GM23248 (cell line): ENCODE data around the gene FADD. TPM values are rescaled to one million over a fixed set of nuclear protein-coding genes. Genes with fewer than 3 reads are reported as not detected.

ENCODE experiments used
- DNase-seq: peaks from one replicate; pipeline ENCODE4 v3.0.0-alpha.2; 2015
- H2AFZ ChIP-seq: fragments of 200-600 bp; sonication (generic); 2 replicates; pipeline ENCODE4 v1.6.1; 2016; ENCODE audit warnings: antibody characterized with exemption
- H3F3A ChIP-seq: fragments of 200-600 bp; sonication (generic); 2 replicates; pipeline ENCODE4 v1.6.1; 2016; ENCODE audit warnings: mild to moderate bottlenecking, antibody characterized with exemption, mixed run types; ENCODE audit not compliant: insufficient read depth
- H3K27ac ChIP-seq: fragments of 200-600 bp; sonication (generic); 2 replicates; pipeline ENCODE4 v1.5.1; 2016; ENCODE audit warnings: mild to moderate bottlenecking
- H3K27me3 ChIP-seq: fragments of 200-600 bp; sonication (generic); replicated peaks from 2 replicates; pipeline ENCODE4 v1.6.1; 2016; ENCODE audit warnings: mild to moderate bottlenecking; ENCODE audit not compliant: insufficient read depth
- H3K36me3 ChIP-seq: fragments of 200-600 bp; sonication (generic); 2 replicates; pipeline ENCODE4 v1.6.1; 2016; ENCODE audit warnings: low read depth, mild to moderate bottlenecking
- H3K4me1 ChIP-seq: fragments of 200-600 bp; sonication (generic); 2 replicates; pipeline ENCODE4 v1.6.1; 2016; ENCODE audit warnings: mild to moderate bottlenecking; ENCODE audit not compliant: insufficient read depth
- H3K4me2 ChIP-seq: fragments of 200-600 bp; sonication (generic); one replicate; pipeline ENCODE4 v1.6.1; 2016; ENCODE audit warnings: mild to moderate bottlenecking; ENCODE audit not compliant: unreplicated experiment
- H3K4me3 ChIP-seq: fragments of 200-600 bp; sonication (generic); 2 replicates; pipeline ENCODE4 v1.5.1; 2016; ENCODE audit warnings: mild to moderate bottlenecking
- H3K79me2 ChIP-seq: fragments of 200-600 bp; sonication (generic); 2 replicates; pipeline ENCODE4 v1.6.1; 2016; ENCODE audit warnings: mild to moderate bottlenecking; ENCODE audit not compliant: insufficient read depth
- H3K9ac ChIP-seq: fragments of 200-600 bp; sonication (generic); 2 replicates; pipeline ENCODE4 v1.6.1; 2016; ENCODE audit warnings: mild to moderate bottlenecking
- H3K9me2 ChIP-seq: fragments of 200-600 bp; sonication (generic); 2 replicates; pipeline ENCODE4 v1.6.1; 2016; ENCODE audit warnings: mixed run types, mild to moderate bottlenecking, moderate library complexity; ENCODE audit not compliant: insufficient read depth
- H3K9me3 ChIP-seq: fragments of 200-600 bp; sonication (generic); one replicate; pipeline ENCODE4 v1.6.1; 2017; ENCODE audit warnings: low read depth
- H4K20me1 ChIP-seq: fragments of 200-600 bp; sonication (generic); 2 replicates; pipeline ENCODE4 v1.6.0; 2016; ENCODE audit not compliant: insufficient read depth
- EZH2 ChIP-seq: fragments of 200-600 bp; sonication (generic); IDR thresholded peaks from 2 replicates; pipeline ENCODE4 v1.6.1; 2018; ENCODE audit warnings: antibody characterized with exemption, mild to moderate bottlenecking; ENCODE audit not compliant: insufficient read depth, poor library complexity, severe bottlenecking
- EZH2phosphoT487 ChIP-seq: fragments of 200-600 bp; sonication (generic); IDR thresholded peaks from 2 replicates; pipeline ENCODE4 v1.6.1; 2018; ENCODE audit warnings: antibody characterized with exemption, moderate library complexity, mild to moderate bottlenecking, low read depth; ENCODE audit not compliant: insufficient read depth
- WGBS, 2 experiments: methylation state at CpG; one replicate each; pipeline ENCODE4 v1.1.6; 2015 to 2017; ENCODE audit warnings: low lambda C conversion rate in 2 of 2, low coverage in 1 of 2; ENCODE audit errors: missing lambda C conversion rate in 2 of 2; 5-methylcytosine and 5-hydroxymethylcytosine counted together
- in situ Hi-C: fragments of 300-500 bp; cut with MboI; formaldehyde crosslinking; loops from 2 replicates; pipeline ENCODE4 v1.15.0; 2020
- polyA plus RNA-seq: library from polyadenylated mRNA; unstranded; fragments of >200 nt; fragmentation: Nextera tagmentation; extraction: Ambion mirVana; gene quantifications from 2 replicates; pipeline ENCODE4 v1.2.1, GENCODE V29; 2016
- total RNA-seq: library from RNA; depleted of rRNA; stranded (reverse); fragments of >200 nt; shearing (Covaris generic); gene quantifications from 2 replicates; pipeline ENCODE4 v1.2.3, GENCODE V29; 2014; rRNA removed

FADD gene
- total and polyA plus RNA-seq, 2 experiments from 2014 or later, result 32.0 to 38.3 TPM

DNA sequence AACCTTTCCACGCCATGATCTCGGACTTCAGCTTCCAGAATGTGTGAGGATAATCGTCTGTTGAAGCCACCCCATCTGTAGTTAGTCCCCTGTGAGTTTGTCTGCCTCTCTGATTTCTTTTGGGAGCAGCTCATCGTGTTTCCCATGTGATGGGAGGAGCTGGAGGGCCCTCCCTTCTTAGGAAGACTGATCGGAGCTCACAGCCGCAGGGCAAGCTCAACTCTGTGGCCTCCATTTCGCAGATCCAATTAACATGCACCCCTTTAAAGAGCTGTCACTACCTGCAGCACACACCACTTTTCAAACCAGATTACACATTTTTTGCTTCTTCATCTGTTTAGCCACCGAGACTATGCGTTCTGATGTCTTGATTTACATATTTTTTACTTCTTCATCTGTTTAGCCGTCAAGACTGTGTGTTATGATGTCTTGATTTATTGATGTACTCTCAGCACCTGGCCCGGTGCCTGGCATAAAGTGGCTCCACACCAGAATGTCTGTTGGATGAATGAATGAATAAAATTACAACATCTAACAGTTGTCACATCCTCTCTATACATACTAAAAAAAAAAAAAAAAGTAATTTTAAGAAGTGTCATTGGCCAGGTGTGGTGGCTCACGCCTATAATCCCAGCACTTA is 52.5 kb downstream of the FADD start:
- H2AFZ ChIP-seq, result no peak overlapping the region
- in situ Hi-C loops, result no loop called here
- 26 to 28% methylated on average over 12 of the region's 12 CpGs for WGBS, 2 experiments

More for the DNA sequence above, 52.5 kb downstream of the FADD start:
- H3K9me3 ChIP-seq, result no peaks in the 10 kb centered on the region
- H3K9ac ChIP-seq, result no peak overlapping the region
- H3K4me3 ChIP-seq, result no peak overlapping the region
- no peak overlapping the region for H3K27ac ChIP-seq
- DNase-seq, result no peak
- no peaks in the 10 kb centered on the region for H3K79me2 ChIP-seq
- no peaks in the 10 kb centered on the region for H3K4me1 ChIP-seq
- H4K20me1 ChIP-seq, result no peaks in the 10 kb centered on the region
- no peak overlapping the region for H3K4me2 ChIP-seq
- H3F3A ChIP-seq, result no peaks in the 10 kb centered on the region
- H3K27me3 ChIP-seq, result peaks cover 20% of the 10 kb centered on the region
- H3K36me3 ChIP-seq, result no peaks in the 10 kb centered on the region
- no peaks in the 10 kb centered on the region for H3K9me2 ChIP-seq
- TF ChIP-seq EZH2phosphoT487 (no peak), EZH2 (no peak)

Other genes starting within 250 kb of the FADD start
- 0.97 TPM in 1 of 2 replicates, not detected in the other for gene ANO1, start 125.0 kb upstream of the FADD start, total RNA-seq
- not detected in 2 replicates for gene ANO1, start 125.0 kb upstream of the FADD start, polyA plus RNA-seq
- 30.2 and 36.9 TPM in 2 replicates for gene PPFIA1, start 67.4 kb downstream of the FADD start, total RNA-seq
- 19.9 and 22.8 TPM in 2 replicates for gene PPFIA1, start 67.4 kb downstream of the FADD start, polyA plus RNA-seq
- 249 and 315 TPM in 2 replicates for gene CTTN, start 195.2 kb downstream of the FADD start, total RNA-seq
- gene CTTN, start 195.2 kb downstream of the FADD start, polyA plus RNA-seq, result 267 and 268 TPM in 2 replicates